Immature natural killer cell (primary cell): ENCODE measurements around the gene CASZ1. TPM values are rescaled to one million over a fixed set of nuclear protein-coding genes. Genes with fewer than 3 reads are reported as not detected.

ENCODE experiments used
- DNase-seq, 3 donors: peaks; one replicate each; pipeline ENCODE4 v3.0.0; 2022; ENCODE audit warnings: mixed read lengths in 1 of 3
- H3K27ac Mint-ChIP-seq, 6 donors: one replicate each; pipeline ENCODE4 v1.8.0; 2020; ENCODE audit warnings: mixed read lengths in 6 of 6, mild to moderate bottlenecking in 5 of 6, inconsistent platforms in 4 of 6, moderate library complexity in 3 of 6
- H3K27me3 Mint-ChIP-seq, 3 donors: one replicate each; pipeline ENCODE4 v1.8.0; 2020 to 2021; ENCODE audit warnings: low read depth in 3 of 3, mild to moderate bottlenecking in 3 of 3, mixed read lengths in 3 of 3, moderate library complexity in 3 of 3, inconsistent platforms in 1 of 3
- H3K36me3 Mint-ChIP-seq, 3 donors: one replicate each; pipeline ENCODE4 v1.8.0; 2020; ENCODE audit warnings: mixed read lengths in 3 of 3, inconsistent platforms in 2 of 3, mild to moderate bottlenecking in 2 of 3
- H3K4me1 Mint-ChIP-seq, 2 donors: one replicate each; pipeline ENCODE4 v1.8.0; 2020; ENCODE audit warnings: inconsistent platforms in 2 of 2, mild to moderate bottlenecking in 2 of 2, mixed read lengths in 2 of 2, moderate library complexity in 1 of 2
- H3K4me3 Mint-ChIP-seq, 5 donors: one replicate each; pipeline ENCODE4 v1.8.0; 2020; ENCODE audit warnings: mild to moderate bottlenecking in 5 of 5, mixed read lengths in 5 of 5, inconsistent platforms in 3 of 5, moderate library complexity in 3 of 5
- H3K9me3 Mint-ChIP-seq, 6 donors: one replicate each; pipeline ENCODE4 v1.8.0; 2020; ENCODE audit warnings: mild to moderate bottlenecking in 6 of 6, mixed read lengths in 6 of 6, inconsistent platforms in 4 of 6, moderate library complexity in 3 of 6
- polyA plus RNA-seq, 3 donors: library from polyadenylated mRNA; unstranded; fragments of 300-500 nt; fragmentation: Illumina TruSeq; gene quantifications; one replicate each; pipeline ENCODE4 v1.2.3, GENCODE V29; 2021

Gene CASZ1
- polyA plus RNA-seq, 3 donors from 2014 or later = 1.0 to 6.5 (median 1.9) TPM

DNA sequence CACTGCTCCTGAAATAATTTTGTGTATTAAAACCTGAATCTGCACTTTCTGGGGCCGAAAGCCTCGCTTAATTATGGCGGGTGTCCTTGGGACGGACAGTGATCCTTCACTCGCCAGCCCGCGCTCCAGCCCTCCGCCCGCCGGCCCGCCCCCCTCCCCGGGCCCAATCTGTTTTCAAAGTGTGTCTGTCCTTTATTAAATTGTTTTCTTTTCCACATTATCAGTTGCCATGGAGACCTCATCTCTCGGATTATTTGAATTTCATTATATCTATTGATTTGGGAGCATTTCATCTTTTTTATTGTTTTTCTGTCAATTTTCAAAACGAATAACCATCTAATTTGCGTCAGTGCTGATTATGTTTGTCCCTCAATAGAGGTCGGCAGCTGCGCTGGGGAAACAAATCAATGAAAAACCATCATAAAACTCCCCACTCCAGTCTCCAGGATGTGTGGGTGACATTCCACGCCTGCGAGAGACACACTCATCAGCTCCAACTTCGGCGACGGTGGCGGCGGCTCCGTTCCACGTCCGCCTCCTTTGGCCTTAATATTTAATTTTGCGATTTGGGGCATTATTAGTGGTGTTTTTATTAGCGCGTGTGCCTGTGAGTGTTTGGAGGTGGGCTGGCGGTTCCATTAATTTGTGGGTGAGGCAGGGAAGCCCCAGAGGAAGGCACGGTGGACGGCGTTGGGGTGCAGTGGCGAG, 123.9 kb downstream of the CASZ1 start:
- H3K4me3 Mint-ChIP-seq = no peak overlapping the region
- peaks cover 15 to 21% of the 10 kb centered on the region in 2 donors for H3K4me1 Mint-ChIP-seq
- no peak overlapping the region for H3K27ac Mint-ChIP-seq
- peaks cover 0 to 12% (median 5%) of the 10 kb centered on the region in 3 donors for H3K27me3 Mint-ChIP-seq
- peaks cover 0 to 2% (median 0%) of the 10 kb centered on the region in 6 donors for H3K9me3 Mint-ChIP-seq
- no peak for DNase-seq
- H3K36me3 Mint-ChIP-seq = no peaks in the 10 kb centered on the region

DNA sequence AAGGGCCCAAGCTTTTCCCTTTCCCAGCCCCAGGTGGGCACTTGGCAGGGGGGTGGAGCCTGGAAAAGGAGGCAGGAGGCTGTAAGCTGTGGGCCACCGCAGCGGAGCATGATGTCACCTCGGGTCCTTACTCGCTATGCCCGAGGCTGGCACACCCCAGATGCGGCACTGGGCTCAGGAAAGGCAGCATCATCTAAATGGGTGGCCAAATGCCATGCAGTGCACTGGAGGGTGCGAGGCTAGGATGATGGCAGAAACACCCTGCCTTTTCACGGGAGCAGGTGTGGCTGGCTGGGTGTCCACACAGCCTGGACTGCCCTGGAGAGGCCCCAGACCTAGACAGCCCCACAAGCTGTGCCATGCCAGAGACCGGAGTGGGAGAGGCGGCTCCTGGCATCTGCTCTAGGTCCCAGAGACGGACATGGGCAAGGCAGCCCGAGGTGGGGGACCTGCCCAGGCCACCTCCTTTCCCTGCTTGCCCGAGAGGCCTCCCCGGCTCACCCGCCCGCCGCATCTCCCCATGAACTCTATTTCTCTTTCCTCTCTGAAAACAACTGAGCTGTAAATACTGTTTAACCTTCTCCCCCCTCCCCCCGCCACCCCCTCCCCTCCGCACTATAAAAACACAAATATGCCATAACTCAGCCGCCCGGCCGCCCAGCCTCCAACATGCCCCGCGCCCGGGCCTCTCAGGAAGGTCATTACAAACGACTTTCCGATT, 124.7 kb downstream of the CASZ1 start:
- Mint-ChIP-seq H3K27me3 (peaks cover 0 to 15% (median 2%) of the 10 kb centered on the region in 3 donors), H3K27ac (peak overlapping the region in 1 of 6 donors; percentile 76), H3K4me3 (no peak overlapping the region), H3K9me3 (no peaks in the 10 kb centered on the region), H3K36me3 (no peaks in the 10 kb centered on the region), H3K4me1 (peaks cover 12 to 21% of the 10 kb centered on the region in 2 donors)
- no peak for DNase-seq

DNA sequence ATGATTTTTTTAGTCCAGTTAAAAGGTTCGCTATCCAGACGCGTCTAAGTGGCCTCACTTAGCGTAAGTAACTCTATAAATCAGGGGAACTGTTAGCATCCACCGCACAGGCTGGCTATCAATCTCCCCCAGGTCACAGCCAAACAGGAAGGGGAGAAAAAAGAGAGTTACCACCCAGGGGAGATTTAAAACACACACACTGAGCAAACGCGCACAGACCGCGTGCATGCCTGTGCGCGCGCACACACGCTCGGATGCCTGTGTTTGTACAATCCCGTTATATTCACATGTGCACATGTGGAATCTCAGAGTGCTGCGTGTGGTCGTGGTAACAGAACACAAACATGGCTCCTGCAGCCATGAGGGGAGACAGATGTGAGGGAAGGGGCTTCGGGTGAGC, 125.4 kb downstream of the CASZ1 start:
- Mint-ChIP-seq H3K27ac (peak overlapping the region in 2 of 6 donors; percentile 73 to 76), H3K36me3 (no peaks in the 10 kb centered on the region), H3K27me3 (peaks cover 0 to 13% (median 2%) of the 10 kb centered on the region in 3 donors), H3K9me3 (no peaks in the 10 kb centered on the region), H3K4me3 (no peak overlapping the region), H3K4me1 (peaks cover 8 to 15% of the 10 kb centered on the region in 2 donors)
- no peak for DNase-seq

DNA sequence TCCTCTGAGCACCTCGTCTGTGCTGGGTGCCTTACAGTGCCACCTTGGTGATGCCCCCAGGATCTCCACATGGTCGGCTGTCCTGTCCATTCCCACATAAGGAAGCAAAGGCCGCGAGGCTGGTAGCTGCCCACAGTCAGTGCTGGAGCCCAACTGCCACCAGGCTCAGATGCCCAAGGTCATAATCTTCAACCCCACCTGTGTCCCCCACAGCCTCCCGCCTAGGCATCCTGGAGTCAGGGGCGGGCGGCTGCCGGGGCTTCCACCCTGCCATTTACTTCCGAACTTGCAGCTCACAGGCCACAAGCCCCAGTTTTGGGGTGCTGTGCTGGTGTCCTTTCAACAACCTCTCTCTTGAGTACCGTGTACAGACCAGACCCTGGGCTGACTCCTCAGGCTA, 126.3 kb downstream of the CASZ1 start:
- Mint-ChIP-seq H3K27me3 (peaks cover 0 to 13% (median 2%) of the 10 kb centered on the region in 3 donors), H3K36me3 (no peaks in the 10 kb centered on the region), H3K4me1 (peaks cover 7 to 15% of the 10 kb centered on the region in 2 donors), H3K4me3 (no peak overlapping the region), H3K9me3 (no peaks in the 10 kb centered on the region), H3K27ac (peak overlapping the region in 3 of 6 donors; percentile 5 to 73 (median 37))
- DNase-seq = no peak

DNA sequence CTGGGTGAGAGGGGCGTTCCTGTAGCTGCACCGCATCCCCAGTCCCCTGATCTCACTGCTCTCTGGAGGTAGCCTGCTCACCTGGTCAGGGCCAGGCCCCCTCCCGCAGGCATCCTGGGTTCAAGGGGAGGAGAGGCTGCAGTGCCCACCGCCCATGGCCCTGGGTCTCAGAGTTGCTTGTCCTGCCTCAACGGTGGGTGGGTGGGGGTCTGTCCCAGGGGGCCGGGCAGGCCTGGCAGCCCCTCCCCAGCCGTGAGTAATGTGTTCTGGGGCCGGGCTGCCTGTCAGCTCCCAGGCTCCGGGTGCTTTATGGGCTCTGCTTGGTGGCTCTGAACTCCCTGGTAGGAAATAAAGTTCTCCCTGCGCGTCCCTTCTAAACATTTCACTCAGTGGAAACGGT, 126.9 kb downstream of the CASZ1 start:
- Mint-ChIP-seq H3K36me3 (no peaks in the 10 kb centered on the region), H3K9me3 (no peaks in the 10 kb centered on the region), H3K27me3 (peaks cover 0 to 13% (median 2%) of the 10 kb centered on the region in 3 donors), H3K27ac (no peak overlapping the region), H3K4me3 (no peak overlapping the region), H3K4me1 (peaks cover 7 to 15% of the 10 kb centered on the region in 2 donors)
- no peak for DNase-seq

DNA sequence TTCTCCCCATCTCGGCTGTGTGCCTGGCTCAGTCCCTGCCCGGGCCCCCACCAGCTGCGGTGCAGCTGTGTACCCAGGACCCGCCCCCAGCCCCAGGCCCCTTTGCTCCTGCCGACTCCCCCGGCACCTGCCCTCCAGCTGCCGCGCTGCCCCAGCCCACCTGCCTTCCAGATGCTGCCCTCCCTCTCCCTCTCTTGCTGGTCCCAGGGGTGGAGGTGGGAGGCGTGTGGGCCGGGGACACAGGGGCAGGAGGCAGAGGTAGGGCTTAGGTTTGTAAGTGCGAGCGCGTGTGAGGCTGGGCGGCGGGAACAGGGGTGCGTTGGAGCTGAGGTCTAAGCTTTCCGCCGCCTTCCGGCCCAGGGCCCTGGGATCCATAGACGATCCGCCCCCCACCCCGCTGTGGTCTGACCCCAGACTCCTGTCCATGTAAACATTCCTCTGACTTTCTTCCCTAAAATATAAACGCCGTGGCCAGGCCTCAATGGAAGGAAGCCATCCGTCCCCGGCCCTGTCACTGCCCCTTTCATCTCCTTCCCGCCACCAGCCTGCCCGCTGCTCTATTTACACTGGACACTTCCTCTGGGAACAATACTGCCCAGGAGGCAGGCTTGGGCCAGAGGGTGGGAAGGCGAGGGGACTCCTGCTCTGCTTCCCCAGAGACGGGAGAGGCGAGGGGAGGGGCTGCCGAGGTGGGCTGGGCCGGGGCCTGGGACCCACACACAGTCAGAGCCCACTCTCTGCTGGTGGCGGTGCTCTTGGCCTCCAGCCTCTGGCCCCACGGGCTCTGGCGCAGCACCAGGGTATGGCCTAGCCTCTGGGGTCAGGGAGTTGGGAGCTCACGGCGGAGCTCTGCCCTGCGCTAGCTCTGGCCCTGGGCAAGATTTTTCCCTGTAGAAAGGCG, 128.3 kb downstream of the CASZ1 start:
- H3K4me1 Mint-ChIP-seq = peaks cover 7 to 15% of the 10 kb centered on the region in 2 donors
- peak overlapping the region in 1 of 6 donors; percentile 35 for H3K27ac Mint-ChIP-seq
- H3K27me3 Mint-ChIP-seq = peaks cover 0 to 10% (median 2%) of the 10 kb centered on the region in 3 donors
- H3K36me3 Mint-ChIP-seq = no peaks in the 10 kb centered on the region
- H3K9me3 Mint-ChIP-seq = no peaks in the 10 kb centered on the region
- H3K4me3 Mint-ChIP-seq = no peak overlapping the region
- DNase-seq = no peak

DNA sequence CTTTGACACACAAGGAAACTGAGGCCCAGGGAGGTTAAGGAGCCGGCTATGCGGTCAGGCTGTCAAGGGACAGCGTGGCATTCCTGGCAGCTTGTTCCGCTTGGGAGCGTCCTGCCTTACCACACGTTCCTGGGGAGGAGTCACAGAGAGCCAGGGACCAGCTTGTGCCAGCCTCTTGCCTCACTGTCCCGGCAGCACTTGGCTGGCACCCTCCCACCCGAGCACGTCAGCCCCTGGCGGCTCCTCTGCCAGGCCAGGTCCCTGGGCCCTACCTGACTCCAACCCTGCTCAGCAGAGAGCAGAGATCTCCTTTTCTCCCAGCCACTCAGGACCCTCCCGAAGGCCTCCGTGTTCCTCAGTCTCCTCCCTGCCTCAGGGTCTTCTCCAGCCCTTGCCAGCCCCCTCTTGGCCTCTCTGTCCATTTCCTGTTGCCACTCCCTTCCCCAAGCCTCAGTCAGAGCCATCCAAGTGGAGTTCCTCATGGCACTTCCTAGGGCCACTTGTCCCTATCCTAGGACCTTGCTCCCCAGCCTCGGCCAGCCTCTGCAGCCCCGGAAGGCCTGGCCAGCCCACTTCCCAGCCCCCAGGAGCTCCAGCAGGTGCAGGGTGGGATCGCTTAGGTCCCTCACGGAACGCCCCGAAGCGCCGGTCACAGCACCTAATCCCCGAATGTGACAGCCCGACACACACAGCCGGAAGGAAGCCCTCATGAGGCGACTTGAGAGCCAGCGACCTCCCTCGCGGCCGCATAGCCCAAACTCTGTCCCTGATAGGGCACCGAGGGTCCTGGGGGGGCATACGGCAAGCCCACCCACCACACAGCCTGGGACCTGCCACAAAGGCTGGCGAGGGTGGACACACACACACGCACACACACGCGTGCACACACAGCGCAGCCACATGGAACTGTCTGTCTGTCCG, 130.3 kb downstream of the CASZ1 start:
- H3K36me3 Mint-ChIP-seq = no peaks in the 10 kb centered on the region
- no peak overlapping the region for H3K4me3 Mint-ChIP-seq
- no peaks in the 10 kb centered on the region for H3K9me3 Mint-ChIP-seq
- H3K27ac Mint-ChIP-seq = no peak overlapping the region
- H3K4me1 Mint-ChIP-seq = peaks cover 4 to 6% of the 10 kb centered on the region in 2 donors
- H3K27me3 Mint-ChIP-seq = peaks cover 0 to 9% (median 0%) of the 10 kb centered on the region in 3 donors
- no peak for DNase-seq

DNA sequence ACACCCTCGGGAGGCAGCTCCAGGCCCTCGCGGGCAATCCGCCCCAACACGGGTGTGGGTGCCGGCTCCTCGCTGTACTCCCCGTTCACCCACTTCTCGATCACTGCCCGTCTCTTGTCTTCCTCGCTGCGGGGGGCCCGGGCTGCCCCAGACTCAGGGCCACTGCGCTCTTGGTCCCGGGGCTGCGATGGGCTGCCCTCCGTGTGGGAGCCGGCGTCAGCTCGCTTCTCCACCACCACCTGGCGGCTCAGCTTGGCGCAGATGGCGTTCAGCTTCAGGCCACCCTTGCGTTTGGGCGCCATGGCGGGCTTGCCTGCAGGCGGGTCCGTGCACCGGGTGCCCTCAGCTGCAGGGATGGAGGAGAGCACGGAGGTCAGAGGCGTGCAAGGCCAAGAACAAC, 131.2 kb downstream of the CASZ1 start:
- Mint-ChIP-seq H3K4me1 (no peaks in the 10 kb centered on the region), H3K36me3 (no peaks in the 10 kb centered on the region), H3K4me3 (no peak overlapping the region), H3K9me3 (no peaks in the 10 kb centered on the region), H3K27me3 (peaks cover 0 to 9% (median 0%) of the 10 kb centered on the region in 3 donors), H3K27ac (no peak overlapping the region)
- no peak for DNase-seq

DNA sequence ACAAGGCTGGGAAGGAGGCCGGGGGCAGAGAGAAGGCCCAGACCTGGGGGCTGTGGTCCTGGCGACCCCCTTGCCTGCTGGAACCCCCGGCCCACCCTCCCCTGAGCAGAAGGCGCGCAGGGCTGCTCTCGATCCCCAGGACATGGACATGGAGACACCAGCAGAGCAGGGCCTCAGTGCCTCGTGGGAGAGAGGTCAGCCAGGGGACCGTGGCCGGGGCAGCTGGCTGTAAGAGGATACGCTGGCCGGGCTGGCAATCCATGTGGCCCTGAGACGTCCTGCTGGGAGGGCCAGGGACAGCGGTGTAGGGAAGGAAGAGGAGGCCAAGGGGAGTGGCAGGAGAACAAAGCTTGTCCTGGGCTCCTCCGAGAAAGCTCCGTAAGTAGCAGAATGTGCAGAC, 132.2 kb downstream of the CASZ1 start:
- Mint-ChIP-seq H3K4me3 (no peak overlapping the region), H3K36me3 (no peaks in the 10 kb centered on the region), H3K9me3 (no peaks in the 10 kb centered on the region), H3K27me3 (peaks cover 0 to 9% (median 0%) of the 10 kb centered on the region in 3 donors), H3K27ac (no peak overlapping the region), H3K4me1 (no peaks in the 10 kb centered on the region)
- no peak for DNase-seq

DNA sequence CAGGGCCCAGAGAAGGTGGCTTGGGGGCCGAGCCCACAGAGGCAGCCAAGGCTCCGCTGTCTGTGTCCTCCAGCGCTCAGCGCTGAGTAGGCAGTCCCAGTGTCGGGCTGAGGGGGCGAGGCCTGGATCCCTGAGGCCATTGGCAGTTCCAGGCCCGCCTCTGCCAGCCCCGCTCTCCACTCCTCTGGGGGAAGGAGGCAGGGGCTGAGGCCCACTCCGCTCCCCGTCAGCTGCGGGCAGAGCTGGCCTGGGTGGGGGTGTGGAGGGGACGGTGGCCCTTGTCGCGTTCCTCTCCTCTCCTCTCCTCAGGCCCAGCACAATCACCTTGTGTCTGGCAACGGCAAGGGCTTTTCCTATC, 132.8 kb downstream of the CASZ1 start:
- no peak for DNase-seq
- peaks cover 0 to 9% (median 0%) of the 10 kb centered on the region in 3 donors for H3K27me3 Mint-ChIP-seq
- no peaks in the 10 kb centered on the region for H3K36me3 Mint-ChIP-seq
- H3K4me1 Mint-ChIP-seq = no peaks in the 10 kb centered on the region
- H3K9me3 Mint-ChIP-seq = no peaks in the 10 kb centered on the region
- H3K27ac Mint-ChIP-seq = no peak overlapping the region
- H3K4me3 Mint-ChIP-seq = no peak overlapping the region

DNA sequence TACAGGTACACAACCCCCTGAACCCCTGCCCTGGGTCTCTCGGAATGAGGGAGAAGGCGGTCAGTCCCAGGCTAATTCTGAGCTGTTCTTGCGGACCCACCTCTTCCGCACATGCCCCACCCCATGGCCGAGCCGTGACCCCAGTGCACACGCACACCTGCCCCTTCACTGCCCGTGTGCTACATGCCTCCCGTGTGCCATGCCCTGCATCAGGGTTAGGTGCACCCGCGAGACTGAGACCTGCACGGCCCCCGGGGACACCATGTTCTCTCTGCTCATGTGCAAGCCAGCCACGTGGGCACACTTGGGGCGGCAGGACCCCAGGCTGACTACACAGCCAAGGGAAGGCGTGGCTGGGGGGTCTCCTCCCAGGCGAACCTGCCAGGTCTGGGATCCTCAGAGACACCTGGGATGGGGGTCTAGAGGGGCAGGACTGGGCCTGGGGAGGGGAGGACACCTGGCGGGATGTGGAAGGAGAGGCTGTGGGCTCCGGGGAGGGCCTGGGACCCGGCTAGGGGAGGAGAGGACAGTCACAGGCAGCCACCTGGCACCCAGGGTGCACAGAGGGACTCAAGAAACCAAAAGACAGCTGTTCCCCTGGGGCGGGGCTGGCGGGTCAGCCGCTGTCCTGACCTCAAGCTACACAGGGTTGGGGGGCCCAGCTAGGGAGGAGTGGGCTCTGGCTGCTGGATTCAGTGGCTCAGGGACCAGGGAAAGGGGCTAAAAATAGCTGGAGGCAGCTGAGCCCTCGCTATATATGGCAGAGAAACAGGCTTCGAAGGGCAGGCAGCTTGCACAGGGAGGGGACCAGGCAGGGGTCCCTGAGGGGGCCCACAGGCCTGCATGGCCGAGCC, 133.4 kb downstream of the CASZ1 start:
- Mint-ChIP-seq H3K27ac (no peak overlapping the region), H3K36me3 (no peaks in the 10 kb centered on the region), H3K27me3 (peaks cover 0 to 6% (median 0%) of the 10 kb centered on the region in 3 donors), H3K4me1 (no peaks in the 10 kb centered on the region), H3K9me3 (no peaks in the 10 kb centered on the region), H3K4me3 (no peak overlapping the region)
- DNase-seq = no peak

DNA sequence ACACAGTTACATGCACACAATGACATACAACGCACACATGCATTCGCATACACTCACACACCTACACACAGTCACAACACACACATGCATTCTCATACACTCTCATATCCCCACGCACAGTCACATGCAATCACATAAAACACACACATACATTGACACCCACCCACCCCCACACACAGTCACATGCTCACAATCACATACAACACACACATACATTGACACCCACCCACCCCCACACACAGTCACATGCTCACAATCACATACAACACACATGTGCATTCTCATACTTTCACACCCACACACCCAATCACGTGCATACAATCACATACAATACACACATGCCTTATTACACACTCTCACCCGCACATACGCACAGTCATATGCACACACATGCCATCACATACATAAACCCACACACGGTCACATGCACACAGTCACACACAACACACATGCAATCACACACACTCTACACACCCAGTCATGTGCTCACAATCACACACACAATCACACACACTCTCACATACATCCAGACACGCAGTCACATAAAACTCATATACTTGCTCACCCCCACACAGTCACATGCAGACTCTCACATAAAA, 134.3 kb downstream of the CASZ1 start:
- Mint-ChIP-seq H3K9me3 (no peaks in the 10 kb centered on the region), H3K36me3 (no peaks in the 10 kb centered on the region), H3K27me3 (peaks cover 0 to 2% (median 0%) of the 10 kb centered on the region in 3 donors), H3K4me3 (no peak overlapping the region), H3K4me1 (no peaks in the 10 kb centered on the region), H3K27ac (no peak overlapping the region)
- no peak for DNase-seq
